Measurements from ENCODE around the gene ABCF2.

The ABCF2 gene

DNA sequence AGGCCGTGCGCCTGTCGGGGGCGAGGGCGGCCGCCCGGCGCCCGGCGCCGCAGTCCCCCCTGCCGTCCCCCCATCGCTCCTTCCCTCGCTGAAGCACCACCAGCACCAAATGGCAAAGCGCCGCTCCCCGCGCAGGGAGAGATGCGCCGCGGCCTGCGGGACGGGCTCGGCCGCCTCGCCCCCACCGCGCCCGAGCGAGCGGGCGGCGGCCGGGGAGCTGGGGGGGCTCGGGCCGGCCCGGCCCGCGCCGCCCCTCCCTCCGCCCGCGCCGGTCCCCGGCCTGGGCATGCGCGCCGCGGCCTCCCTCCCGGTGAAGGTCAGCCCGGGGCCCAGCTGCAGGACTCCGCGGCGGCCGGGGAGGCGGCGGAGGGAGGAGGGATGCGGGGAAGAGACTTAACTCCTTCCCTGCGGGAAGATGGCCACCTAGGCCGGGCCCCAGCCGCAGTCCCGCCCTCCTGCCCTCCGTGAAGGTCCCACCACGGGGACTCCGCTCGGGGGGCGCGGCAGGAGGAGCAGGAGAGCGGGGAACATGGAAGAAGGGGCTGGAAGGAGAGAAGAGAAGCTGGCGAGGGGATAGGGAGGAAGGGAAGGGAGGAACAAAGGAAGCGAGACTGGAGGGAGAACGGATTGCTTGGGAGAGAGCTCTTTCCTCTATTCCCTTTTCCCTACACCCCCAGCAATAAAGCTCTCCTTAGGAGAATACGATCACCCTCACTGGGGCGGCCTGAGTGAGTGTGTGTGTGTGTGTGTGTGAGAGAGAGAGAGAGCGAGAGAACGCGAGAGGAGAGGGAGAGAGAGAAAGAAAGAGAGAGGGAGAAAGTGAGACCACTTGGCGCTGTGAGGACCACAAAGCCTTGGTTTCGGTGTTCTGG, 24.9 kb upstream of the ABCF2 start:
- peak; percentile 88 for DNase-seq

DNA sequence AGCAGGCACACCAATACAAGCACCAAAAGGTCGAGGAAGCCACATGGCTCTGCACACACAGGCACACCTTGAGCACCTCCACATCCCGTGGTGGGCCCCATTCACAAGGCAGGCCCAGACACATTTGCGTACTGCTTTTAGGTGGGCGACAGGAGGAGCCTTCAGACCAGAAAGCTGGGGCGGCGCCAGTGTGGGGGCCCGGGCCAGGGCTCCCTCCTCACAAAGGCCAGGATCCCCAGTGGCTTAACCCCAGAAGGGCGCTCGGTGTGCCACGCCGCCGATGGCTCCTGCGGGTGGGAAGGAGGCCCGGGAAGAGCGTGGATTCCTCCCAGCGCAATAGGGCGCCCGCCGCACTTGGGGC, 24.3 kb upstream of the ABCF2 start:
- peak; percentile 57 for DNase-seq

DNA sequence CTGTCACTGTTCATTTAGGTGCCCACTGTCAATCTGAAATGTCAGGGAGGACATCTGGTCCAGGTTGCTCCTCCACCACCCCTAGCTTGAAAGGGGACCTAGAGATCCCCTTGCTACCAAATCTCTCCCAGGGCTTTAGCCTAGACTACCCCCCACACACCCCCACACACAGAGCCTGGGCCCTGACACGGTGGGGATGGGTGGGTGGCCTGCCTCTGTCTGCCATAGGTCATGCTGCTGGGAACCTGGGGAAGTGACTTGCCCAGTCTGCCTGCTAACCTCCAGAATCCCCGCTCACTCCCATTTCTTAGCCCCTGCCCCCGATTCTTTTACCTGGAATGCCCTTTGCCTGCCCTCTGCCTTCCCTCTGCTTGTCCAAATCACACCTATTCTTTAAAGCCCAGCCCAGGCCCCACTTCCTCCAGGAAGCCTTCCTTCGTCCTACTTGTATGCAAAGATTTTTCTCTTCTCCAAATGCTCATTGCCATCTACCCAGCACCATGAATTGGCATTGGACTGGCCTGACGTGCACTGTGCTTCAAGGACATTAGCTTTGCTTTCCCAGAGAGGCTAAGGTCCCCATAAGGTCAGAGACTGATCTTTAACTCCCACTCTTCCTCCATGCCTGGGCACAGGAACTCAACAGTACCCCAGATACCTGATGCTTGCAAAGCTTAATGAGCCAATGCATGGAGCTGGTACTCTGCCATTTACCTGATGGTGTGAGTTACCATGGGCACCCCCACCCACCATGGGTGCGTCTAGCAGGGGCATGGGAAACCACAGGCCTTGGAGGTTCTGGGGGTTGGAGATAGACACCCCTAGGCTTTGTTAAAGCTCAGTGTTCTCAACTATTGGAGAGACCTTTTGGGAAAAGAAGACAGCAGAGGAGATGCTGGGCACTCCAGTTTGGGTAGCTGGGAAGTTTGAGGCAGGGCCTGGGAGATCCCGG, 23.5 kb upstream of the ABCF2 start:
- DNase-seq, result no peak

DNA sequence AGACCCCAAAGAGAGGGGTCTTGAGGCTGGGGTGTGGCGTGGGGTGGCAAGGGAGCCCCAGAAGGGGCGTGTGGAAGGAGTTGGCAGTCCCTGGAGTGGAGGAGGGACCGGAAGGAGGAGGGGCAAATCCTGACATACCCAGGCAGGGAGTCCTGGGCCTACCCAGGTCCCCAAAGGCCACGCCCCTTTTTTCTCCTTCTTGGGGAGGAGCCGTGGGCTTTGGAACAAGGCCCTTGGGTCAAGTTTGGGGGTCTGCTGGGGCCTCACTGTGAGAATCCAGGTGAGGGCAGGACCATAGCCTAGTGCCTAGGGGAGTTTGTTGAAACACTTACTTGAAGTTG, 22.7 kb upstream of the ABCF2 start:
- DNase-seq, result peak; percentile 76

DNA sequence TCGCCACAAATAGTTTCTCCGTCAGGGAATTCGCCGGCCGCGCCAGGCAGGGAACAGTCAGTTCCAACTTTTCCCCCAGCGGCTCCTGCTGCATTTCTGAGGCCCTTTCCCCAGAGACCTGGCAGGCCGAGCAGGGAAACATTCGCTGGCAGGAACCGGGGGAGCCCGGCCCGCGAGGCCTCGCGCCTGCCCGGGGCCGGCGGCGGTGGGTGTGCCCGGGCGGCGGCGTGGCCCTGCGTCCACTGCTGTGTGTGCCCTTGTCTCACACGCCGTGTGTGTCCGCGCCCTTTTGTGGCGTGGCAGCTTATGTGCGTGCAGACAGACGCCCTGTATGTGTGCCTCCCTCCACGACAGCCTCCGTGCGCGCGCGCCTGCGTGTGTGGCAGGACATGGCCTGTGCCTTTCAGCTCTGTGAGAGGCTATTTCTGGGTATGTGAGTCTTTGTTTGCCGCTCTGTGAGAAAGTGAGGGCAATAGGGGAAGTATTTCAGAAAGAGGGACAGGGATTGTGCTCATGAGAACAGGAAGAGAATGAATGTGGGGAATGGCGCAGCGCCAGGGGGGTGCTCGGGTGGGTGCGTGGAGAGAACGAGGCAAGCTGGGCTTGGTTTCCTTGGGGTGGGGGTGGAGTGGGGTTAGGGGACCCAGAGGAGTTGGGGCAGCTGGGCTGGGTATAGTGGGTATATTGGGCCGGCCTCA, 22.2 kb upstream of the ABCF2 start:
- peak; percentile 91 for DNase-seq

DNA sequence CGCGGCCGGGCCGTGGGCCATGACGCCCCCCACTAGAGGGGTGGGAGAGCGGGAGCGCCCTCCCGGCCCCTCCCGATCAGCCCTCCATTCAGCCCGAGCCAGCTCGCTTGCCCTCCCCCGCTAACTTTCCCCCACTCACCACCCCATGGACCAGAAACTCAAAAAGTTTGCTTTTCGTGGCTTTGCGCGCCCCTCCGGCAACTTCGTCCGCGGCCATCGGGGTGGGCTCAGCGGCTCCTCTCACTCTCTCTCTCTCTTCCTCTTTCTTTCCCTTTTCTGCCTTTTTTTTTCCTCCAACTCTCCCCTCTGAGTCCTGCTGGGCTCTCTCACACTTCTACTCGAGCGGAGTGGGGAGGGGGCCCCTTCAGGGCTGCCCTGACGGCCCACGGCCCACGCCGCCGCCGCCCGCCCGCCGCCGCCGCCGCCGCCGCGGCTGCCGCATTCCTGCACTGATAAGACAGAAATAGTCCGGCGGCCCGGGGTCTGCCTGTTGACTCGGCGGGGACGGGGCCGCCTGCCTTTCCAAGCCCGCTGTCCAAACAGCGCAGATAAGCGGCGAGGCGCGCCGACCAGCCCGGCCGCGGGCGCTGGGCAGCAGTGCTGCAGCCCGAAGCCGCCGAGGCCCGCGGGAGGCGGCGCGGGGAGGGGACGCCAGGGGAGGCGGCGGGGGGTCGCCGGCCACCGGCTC, 21.5 kb upstream of the ABCF2 start, which contains the start of gene SMARCD3:
TSS of gene SMARCD3 (minus strand) at position 349 of the 688 bp plus-strand sequence. CDS start at position 217, 132 bp downstream.
- DNase-seq, result peak; percentile 86

DNA sequence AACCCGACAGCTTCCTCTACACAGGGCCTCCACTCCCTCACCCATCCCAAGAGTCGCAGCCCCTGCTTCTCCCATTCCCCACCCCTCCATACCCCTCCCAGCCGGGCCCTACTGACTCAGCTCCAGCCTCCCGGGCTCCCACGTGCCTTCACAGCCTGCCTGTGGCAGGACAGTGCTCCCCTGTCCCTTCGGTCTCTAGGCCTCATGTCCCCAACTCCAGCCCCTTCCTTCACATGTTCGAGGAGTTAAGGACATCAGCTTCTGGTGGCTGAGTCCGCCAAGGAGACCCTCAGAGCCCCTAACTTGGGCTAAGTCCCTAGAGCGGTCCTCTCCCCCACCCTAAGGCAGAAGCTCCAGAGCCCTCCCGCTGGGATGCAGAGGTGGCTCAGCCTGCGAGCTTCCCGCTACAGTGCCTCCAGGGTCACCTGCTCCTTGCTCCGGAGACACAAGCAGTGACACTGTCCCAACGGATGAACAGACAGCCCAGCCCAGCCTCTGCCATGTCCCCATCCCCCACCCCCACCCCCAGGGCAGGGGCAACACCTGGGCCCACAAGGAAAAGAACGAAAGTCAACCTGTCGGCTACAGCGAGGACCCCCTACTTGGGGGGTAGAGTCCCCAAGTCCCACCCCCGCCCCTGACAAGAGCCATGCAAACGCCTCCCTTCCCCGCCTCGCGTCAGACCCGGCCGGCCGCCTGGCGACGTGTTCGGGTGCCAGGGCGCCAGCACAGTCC, 20.8 kb upstream of the ABCF2 start:
- DNase-seq, result peak; percentile 80

DNA sequence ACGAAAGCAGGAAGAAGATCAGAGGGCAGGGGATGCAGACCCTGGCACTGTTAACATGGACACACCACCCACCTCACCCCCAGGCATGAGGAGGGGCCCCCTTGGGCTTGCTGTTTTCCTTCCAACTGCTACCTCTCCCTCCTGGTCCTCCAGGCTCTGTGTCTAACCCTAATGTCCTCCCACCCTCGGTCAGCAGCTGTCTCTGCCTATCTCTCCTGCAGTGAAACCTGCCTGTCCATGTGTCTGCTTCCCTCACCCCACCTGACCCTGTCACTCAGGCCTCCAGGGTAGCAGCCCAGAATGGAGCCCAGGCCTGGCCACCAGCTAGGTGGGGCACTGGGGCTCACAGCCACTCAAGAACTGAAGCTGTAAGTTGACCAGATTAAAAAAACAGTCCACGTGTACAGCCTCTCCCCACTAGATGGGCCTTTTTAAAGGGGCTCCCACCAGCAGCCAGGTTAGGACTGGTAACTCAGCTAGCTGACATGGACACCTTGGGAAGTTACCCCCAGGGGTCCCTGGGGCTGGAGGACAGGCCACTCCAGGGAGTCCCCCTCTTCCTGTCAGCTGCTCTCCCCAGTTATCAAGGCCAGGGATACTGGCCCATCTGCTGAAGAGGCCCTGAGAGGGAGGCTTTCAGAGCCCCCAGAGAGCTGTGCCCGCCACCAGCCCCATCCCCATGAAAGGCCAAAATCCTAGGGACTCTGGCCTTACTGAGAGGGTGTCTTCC, 20.0 kb upstream of the ABCF2 start:
- DNase-seq, result peak; percentile 29

DNA sequence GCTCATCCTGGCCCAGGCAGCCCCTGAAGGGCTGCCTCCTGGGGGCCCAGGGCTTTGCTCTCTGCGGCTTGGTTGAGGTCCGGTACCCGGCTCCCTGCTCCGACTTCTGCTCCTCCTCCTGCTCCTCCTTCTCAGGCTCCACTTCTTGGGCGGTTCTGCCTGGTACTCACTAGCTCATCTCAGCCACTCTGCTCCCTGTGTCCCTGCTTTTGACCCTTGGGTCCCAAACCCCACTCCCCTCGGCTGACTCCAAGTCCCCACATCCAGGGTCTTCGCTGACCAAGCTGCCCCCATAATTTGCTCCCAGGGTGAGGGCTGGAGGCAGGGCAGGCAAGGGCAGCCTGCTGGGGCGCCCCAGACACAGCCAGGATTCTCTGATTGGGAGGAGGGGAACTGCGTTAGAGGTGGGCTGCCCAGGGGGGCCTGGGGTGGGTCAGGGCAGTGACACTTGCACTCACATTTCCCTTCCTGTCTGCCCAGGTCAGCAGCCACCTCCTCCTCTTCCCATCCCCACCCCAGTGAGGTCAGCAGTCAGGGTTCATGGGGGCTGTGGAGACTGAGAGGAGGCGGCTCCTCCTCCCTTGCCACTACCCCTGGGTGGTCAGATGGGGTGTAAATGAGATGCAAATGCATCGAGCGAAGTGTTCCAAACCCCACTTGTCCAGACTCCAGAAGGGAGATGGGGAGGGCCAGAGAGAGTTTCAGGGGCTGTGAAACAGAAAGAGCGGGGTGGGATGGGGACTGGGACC, 19.3 kb upstream of the ABCF2 start:
- no peak for DNase-seq

DNA sequence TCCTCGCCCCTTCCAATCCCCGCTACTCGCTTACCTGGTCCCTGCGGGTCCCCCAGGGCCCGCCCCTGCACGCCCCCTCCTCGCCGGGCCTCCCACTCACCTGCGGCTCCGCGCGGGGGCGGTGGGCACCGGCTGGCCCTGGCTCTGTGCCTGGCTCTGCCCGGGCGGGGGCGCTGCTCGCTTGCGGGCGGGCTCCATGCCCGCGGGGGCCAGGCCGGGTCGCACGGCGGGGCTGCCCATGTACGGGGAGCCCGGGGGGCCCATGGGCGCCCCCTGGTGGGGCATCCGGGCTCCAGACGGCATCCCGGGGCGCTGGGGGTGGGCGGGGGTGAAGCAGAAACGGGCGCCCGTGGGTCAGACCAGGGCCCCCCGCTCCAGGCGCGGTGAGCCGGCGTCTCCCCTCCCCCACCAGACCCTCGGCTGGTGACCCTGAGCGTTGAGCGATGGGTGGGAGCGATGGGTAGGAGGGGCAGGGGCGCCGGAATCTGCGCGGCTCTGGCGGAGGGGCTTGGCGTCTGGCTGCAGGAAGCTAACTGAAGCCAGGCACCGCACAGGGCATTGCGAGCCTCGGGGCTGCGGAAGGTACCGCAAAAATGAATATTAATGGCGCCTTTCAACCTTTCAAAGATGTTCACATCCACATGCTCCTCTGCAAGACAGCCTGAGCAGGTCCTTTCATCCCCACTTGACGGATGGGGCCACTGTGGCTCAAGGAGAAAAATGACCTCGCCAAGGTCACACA, 18.5 kb upstream of the ABCF2 start:
- peak; percentile 75 for DNase-seq

DNA sequence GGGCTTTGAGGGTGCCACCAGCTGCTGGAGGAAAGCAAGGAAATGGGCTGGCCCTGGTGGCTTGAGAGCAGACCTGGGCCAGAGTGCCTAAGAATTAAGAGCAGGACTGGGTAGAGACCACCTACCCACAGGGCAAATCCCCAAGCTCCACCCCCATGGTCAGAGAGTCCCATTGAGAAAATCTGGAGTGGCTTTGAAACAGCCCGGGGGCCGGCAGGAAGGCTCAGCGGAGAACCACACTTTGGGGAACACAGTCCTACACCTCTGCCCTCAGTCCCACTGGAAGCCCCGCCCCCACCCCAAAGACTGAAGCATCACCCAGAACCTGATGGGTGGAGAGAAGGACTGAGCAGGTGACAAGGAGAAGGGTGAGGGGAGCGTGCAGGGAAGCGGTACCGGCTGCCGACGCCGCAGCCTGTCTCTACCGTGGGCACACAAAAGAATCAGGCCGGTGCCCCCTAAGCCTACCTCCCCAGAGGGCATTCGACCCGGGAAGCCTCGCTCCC, 17.9 kb upstream of the ABCF2 start:
- peak; percentile 59 for DNase-seq

DNA sequence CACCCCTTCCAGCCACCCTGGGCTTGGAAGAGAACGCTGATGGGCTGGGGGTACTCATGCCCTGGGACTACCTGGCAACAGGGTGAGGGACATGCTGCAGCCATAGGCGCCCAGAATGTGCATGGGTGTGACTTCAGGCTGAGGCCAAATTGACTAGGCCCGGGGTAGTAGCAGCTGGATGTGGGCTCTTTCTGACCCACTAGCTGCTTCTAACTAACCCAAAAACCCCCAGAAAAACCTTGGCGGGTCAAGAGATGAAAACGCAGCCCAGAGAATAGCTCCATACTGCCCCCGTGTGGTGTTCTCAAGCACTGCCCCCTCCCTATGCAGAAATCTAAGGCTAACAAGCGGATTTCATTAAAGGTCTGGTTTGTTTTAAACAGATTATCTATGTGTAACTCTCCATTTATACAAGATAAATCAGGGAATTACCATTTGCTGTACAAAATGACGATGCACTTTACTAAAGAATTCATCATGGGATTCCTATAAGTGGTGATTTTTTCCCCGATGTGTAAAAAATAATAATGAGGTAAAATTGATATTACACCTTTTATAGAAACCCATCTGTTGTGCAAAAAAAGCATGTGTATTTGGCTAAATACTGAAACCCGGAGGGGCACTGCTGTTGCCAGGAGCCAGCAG, 17.3 kb upstream of the ABCF2 start:
- DNase-seq, result peak; percentile 77

DNA sequence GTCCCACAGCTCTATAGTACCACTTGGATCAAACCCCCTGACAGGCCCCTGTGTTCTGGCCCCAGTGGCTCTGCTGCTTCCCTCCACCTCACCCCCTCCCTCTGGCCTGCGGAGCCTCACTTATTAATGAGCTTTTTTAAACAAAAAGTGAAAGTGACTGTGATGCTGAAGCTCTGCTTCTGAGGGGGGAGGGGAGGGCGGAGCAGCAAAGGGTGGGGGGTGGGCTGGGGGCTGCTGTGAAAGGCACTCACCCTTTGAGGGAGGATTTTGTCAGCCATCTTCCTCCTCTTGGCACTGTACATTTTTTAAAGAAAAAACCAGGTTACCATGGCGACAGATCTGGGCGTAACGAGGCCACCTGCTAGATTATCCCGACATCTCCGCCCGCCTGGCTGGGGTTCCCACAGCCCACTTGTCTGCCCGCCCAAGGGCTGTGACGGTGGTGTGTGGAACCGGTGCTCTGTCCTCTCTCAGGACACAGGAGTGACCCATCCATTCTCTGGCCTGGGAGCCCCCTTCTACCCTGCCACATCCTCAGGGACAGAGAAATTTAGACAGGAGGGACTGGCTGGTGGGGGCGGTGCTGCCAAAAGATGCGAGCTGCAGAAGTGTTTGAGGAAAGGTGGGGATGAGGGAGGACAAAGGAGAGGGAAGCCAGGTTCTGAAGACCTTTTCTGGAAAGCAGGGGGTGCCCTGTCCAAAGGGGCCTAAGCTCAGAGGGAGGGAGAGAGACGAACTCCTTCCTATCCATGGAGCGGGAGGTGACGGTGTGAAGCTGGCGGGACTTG, 16.6 kb upstream of the ABCF2 start:
- peak; percentile 91 for DNase-seq

DNA sequence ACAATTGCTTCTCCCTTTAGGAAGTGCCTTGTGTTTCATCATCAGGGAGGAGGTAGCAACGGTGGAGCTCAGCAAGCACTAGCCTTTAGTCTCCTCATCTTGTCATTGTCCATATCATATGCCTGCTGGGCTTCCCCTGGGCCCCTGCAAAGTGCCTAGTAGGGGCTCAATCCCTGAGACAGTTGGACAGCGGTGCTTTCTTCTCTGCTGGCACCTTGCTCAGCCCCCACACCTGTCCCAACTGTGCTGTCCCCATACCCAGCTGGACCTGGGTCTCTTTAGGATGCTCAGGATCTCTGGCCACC, 16.0 kb upstream of the ABCF2 start:
- DNase-seq, result peak; percentile 63

DNA sequence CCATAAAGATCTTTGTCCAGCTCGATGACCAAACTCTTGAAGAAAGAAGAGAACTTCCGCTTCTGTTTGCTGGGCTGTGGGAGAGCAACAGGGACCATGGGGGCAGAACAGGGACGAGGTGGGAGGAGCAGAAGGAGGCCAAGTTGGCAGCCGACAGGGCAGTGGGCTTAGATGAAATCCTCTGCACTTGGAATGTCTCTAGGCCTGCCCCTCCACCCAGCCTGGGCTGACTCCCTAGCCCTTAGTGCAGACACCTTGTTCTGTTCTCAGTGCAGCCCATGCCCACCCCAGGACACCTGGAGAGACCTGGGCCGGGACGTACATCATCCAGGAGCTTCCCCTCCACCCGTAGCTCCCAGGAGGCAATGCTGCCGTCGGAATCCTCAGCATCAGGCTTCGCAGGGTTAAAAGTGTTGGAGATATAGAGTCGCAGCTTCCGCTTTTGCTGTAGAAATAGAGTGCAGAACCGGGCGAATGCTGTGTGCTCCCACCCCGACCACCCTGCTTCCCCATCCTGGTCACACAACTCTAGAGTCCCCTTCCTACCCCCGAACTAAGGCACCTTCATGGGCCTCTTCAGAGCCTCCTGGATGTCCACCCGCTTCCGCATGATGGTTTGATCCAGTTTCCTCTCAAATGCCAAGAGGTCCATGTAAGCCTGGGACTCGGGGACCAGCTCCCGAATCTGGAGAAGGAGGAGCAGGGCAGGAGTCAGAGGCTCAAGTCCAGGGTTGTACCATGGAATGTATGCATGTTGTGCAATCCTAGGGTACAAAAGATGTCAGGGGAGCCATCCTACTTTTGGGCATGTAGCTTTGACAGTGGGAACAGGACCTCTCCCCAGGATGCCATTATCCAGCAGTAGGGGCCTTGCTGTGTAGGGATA, 15.4 kb upstream of the ABCF2 start:
- peak; percentile 53 for DNase-seq

DNA sequence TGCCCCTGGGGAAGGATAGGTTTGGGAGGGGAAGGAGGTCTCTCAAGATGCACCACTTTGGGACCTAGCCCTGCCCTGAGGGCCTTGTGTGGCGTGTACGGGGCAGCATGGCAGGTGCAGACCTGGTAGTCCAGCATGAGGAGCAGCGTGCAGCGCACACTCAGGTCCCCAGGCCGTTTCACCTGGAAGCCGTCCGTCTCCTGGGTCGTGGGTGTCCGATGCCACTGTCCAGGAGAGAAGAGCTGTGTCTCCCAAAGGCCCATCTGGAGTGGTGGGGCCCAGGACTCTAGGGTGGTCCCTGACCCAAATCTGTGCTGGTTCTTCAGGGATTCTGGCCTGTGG, 14.7 kb upstream of the ABCF2 start:
- DNase-seq, result no peak
